ENCODE results near the gene ANKS1A.
"Not testable (repeated sequence)": the region's sequence is repeated elsewhere in the genome, so short reads cannot be mapped to it uniquely, and the experiment has no call there.

Gene ANKS1A

GRCh38 chr6:35088281-35089215, 199.5 kb downstream of the ANKS1A start:
- FAIRE-seq = no peak

GRCh38 chr6:35089216-35089934, 200.3 kb downstream of the ANKS1A start:
- FAIRE-seq = no peak

GRCh38 chr6:35089935-35090505, 201.0 kb downstream of the ANKS1A start:
- FAIRE-seq = no peak

- no peak for FAIRE-seq
Measured at GRCh38 chr6:35090734-35091133, 201.7 kb downstream of the ANKS1A start.

- FAIRE-seq = no peak
Measured at GRCh38 chr6:35091346-35092083, 202.5 kb downstream of the ANKS1A start.

- no peak for FAIRE-seq
Measured at GRCh38 chr6:35092362-35093117, 203.5 kb downstream of the ANKS1A start.

- FAIRE-seq = no peak
Measured at GRCh38 chr6:35093118-35093445, 204.0 kb downstream of the ANKS1A start.

- FAIRE-seq = no peak
Measured at GRCh38 chr6:35093783-35094182, 204.7 kb downstream of the ANKS1A start.

- no peak for FAIRE-seq
Measured at GRCh38 chr6:35094183-35094582, 205.1 kb downstream of the ANKS1A start.

- no peak for FAIRE-seq
Measured at GRCh38 chr6:35096129-35096862, 207.2 kb downstream of the ANKS1A start.

- FAIRE-seq = no peak
Measured at GRCh38 chr6:35099116-35099515, 210.1 kb downstream of the ANKS1A start.

- FAIRE-seq = no peak
Measured at GRCh38 chr6:35105078-35105477, 216.0 kb downstream of the ANKS1A start.

GRCh38 chr6:35106061-35106460, 217.0 kb downstream of the ANKS1A start:
- FAIRE-seq = not testable (repeated sequence)

GRCh38 chr6:35107208-35107607, 218.2 kb downstream of the ANKS1A start:
- FAIRE-seq = not testable (repeated sequence)

GRCh38 chr6:35107761-35108160, 218.7 kb downstream of the ANKS1A start:
- not testable (repeated sequence) for FAIRE-seq

GRCh38 chr6:35108309-35108885, 219.3 kb downstream of the ANKS1A start:
- FAIRE-seq = no peak

GRCh38 chr6:35120746-35121145, 231.7 kb downstream of the ANKS1A start:
- no peak for FAIRE-seq

GRCh38 chr6:35124356-35124755, 235.3 kb downstream of the ANKS1A start:
- no peak for FAIRE-seq

GRCh38 chr6:35128042-35128441, 239.0 kb downstream of the ANKS1A start:
- no peak for FAIRE-seq

GRCh38 chr6:35128496-35128895, 239.4 kb downstream of the ANKS1A start:
- no peak for FAIRE-seq

GRCh38 chr6:35136185-35136584, 247.1 kb downstream of the ANKS1A start:
- FAIRE-seq = no peak
